GM10266 (cell line): Measurements from ENCODE around the gene RBM43.
A peak's percentile ranks its signal among the peaks of the same experiment; 100 is the strongest.
"Not testable (repeated sequence)": the region's sequence is repeated elsewhere in the genome, so short reads cannot be mapped to it uniquely, and the experiment has no call there.

Experiments used
- DNase-seq: peaks from one replicate; pipeline ENCODE4 v3.0.0; 2012; ENCODE audit errors: extremely low spot score
- TF ChIP-seq, protein P1 (sequence below): IDR thresholded peaks from 2 replicates; pipeline ENCODE4 v1.5.1; 2012; ENCODE audit warnings: mild to moderate bottlenecking, low read depth; ENCODE audit not compliant: control insufficient read depth, insufficient read depth; ENCODE audit errors: missing control alignments

The RBM43 gene

DNA sequence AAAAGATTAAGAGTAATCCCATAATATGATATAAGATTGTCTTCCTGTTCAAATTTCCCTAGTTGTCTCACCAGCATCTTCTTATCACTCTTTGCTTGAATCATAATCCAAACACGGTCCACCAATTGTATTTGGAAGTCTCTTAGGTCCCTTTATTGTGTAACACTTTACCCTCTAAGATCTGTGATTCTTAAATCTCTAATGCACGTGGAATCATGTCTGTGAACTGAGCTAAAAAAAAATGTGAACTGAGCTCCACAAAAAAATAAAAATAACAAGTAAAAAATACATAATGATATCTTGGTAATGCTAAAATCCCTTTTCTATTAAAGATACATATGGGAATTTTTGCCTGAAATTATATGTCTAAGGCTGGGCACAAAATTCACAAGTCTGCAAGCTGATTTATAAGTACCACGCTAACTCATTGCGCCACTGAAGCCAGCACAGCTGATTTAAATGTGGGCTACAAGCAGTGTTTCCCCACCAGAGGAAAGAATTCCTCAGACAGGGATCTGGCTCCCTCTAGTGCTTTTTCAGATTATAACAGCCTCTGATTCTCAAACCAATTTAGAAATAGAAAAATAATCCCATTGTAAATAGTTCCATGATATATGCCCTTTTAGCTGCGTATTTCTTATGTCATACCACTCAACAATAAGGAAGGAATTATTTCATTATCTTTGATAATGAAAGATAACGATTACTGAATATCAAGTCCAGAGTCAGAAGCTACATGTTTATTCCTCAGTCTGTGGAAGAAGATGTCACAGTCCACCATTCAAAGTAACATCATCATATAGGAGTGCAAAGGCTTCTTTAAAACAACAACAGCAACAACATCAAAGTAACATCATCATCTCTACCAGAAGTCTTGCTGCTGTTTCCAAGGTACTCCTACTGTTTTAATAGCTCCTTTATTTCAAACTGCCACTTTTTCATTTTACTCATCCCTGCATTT lies 22.9 kb downstream of the RBM43 start:
- TF ChIP-seq, protein P1, sequence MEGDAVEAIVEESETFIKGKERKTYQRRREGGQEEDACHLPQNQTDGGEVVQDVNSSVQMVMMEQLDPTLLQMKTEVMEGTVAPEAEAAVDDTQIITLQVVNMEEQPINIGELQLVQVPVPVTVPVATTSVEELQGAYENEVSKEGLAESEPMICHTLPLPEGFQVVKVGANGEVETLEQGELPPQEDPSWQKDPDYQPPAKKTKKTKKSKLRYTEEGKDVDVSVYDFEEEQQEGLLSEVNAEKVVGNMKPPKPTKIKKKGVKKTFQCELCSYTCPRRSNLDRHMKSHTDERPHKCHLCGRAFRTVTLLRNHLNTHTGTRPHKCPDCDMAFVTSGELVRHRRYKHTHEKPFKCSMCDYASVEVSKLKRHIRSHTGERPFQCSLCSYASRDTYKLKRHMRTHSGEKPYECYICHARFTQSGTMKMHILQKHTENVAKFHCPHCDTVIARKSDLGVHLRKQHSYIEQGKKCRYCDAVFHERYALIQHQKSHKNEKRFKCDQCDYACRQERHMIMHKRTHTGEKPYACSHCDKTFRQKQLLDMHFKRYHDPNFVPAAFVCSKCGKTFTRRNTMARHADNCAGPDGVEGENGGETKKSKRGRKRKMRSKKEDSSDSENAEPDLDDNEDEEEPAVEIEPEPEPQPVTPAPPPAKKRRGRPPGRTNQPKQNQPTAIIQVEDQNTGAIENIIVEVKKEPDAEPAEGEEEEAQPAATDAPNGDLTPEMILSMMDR: peak; percentile 64
- peak; percentile 54 for DNase-seq

DNA sequence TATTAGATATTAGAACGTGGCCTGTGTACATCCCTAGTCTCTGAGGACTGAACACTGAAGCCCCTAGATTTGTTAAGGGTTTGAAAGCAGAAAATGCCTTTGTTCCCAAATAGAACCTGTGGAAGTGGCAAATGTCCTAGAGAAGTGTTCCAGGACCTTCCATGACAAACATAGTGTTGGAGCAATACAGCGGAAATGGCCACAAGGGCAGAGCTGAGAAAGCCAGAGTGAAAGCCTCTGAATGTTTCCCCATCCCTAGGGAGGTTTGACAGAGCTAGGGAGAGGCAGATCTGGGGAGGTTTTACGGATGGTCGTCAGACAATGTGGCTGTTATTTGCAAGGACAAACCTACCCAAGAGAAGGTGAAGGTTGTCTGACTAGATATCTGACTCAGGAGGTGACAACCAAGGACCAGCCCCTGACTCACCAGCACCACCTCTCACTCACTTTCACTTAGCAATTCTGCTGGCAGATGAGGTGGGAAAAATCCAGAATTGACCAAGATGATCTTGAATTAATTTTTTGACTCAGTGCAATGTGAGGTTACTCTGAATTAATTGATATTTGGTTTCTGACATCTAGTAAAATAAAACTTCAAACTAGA lies 24.1 kb downstream of the RBM43 start:
- TF ChIP-seq, protein P1: no peak
- DNase-seq: no peak

DNA sequence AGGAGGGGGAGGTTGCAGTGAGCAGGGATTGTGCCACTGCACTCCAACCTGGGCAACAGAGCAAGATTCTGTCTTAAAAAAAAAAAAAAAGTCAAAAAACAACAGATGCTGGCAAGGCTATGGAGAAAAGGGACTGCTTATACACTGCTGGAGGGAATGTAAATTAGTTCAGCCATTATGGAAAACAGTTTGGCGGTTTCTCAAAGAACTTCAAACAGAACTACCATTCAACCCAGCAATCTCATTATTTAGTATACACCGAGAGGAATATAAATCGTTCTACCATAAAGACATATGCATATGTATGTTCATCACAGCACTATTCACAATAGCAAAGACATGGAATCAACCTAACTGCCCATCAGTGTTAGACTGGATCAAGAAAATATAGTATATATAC lies 27.9 kb downstream of the RBM43 start:
- DNase-seq: not testable (repeated sequence)

DNA sequence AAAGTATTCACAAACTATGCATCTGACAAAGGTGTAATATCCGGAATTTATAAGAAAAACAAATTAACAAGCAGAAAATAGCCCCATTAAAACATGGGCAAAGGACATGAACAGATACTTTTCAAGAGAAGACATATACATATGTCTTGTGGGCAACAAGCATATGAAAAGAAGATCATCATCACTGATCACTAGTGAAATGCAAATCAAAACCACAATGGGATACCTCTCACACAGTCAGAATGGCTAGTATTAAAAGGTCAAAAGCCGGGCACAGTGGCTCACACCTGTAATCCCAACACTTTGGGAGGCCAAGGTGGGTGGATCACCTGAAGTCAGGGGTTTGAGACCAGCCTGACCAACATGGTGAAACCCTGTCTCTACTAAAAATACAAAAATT lies 28.4 kb downstream of the RBM43 start:
- not testable (repeated sequence) for DNase-seq

DNA sequence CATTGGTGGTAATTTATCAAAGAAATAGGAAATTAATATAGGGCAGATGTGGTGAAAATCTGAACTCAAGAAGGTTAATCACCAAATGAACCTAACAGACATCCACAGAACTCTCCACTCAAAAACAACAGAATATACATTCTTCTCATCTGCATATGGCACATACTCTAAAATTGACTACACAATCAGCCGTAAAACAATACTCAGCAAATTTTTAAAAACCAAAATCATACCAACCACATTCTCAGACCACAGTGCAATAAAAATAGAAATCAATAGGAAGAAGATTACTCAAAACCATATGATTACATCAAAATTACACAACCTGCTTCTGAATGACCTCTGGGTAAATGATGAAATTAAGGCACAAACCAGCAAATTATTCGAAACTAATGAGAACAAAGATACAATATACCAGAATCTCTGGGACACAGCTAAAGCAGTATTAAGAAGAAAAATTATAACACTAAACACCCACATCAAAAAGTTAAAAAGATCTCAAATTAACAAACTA lies 31.0 kb downstream of the RBM43 start:
- no peak for DNase-seq
- TF ChIP-seq, protein P1: no peak

DNA sequence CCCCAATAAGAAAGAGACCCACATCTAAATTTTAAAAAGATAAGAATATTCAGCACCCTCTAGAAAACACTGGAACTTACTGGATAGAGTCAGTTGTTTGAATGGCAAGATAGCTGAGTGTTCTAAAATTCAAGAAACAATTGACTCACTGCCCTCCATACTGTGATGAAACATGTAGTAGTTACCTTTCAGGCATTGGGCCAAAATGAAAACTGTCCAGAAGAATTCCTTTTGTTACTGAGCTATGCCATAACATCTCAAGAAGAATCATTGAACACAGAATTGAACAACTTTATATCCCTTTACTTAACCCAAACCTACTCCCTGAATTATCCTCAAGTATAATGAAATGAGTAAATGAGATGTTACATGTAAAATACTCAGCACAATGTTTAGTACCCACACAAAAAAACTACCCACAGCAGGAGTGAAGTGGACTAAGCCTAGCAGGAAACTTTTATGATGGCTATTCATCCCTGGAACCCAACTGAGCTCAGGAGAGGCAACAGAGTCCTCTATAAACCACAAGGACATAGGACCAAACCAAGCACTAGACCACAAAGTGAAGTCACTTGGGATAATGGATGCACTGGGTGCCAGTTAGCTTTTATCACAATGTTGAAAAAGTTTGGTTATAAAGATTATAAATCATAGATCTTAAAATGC lies 32.7 kb downstream of the RBM43 start:
- TF ChIP-seq, protein P1: no peak
- DNase-seq: no peak

DNA sequence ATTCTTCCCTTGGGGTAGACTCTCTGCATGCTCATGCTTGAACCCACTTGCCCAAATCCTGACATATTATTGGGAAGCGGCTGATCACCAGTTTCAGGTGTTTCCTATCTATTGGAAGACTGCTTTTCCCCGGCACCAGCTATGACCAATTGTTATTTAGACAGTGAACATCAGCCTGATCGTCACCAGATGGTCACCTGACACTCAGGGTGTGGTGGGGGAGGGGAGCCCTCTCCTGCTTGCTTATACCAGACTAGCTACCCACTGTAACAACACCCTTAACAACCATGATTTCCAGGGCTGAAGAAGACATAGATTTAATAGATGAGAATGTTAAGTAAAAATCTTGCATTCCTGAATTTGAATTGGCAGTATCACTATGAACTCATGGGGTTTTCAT lies 44.3 kb downstream of the RBM43 start:
- TF ChIP-seq, protein P1: no peak
- no peak for DNase-seq

DNA sequence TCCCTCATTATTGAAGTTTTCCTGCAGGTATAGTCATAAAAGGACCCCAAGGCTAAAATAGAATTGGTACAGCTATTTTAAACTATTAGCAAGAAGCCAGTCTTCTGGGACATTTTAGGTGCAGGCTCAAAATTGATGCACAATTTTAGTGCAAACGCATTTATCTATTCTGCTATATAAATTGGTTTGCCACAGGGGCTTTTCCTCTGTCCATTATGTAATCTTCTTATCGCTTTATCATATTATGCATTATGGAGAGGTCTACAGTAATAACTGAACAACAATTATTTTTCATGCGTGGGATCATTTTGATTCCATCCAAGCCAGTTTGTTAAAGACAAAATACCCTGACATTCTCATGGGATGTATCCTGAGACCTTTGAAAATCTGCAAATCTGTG lies 54.6 kb downstream of the RBM43 start:
- TF ChIP-seq, protein P1: no peak
- no peak for DNase-seq
